NCI-H2196 (cell line): ENCODE results near the gene BACH1.

Experiments
- DNase-seq: peaks from one replicate; lab custom pipeline; 2025; ENCODE audit not compliant: unreplicated experiment; lab: John Stamatoyannopoulos, UW

The BACH1 gene

GRCh38 chr21:29376556-29376955, 77.8 kb downstream of the BACH1 start:
- no peak for DNase-seq

- DNase-seq: no peak
These were observed 78.5 kb downstream of the BACH1 start for GRCh38 chr21:29377266-29377665.

GRCh38 chr21:29378832-29379231, 80.1 kb downstream of the BACH1 start:
- no peak for DNase-seq

GRCh38 chr21:29379517-29380054, 80.9 kb downstream of the BACH1 start:
- no peak for DNase-seq

GRCh38 chr21:29382030-29382654, 83.4 kb downstream of the BACH1 start:
- no peak for DNase-seq

GRCh38 chr21:29384683-29385359, 86.1 kb downstream of the BACH1 start:
- peak; percentile 53 for DNase-seq

GRCh38 chr21:29385934-29386520, 87.3 kb downstream of the BACH1 start:
- no peak for DNase-seq

- no peak for DNase-seq
These were observed 88.1 kb downstream of the BACH1 start for GRCh38 chr21:29386803-29387202.

- no peak for DNase-seq
These were observed 88.9 kb downstream of the BACH1 start for GRCh38 chr21:29387598-29387997.

- no peak for DNase-seq
These were observed 90.4 kb downstream of the BACH1 start for GRCh38 chr21:29389136-29389535.

- no peak for DNase-seq
These were observed 92.1 kb downstream of the BACH1 start for GRCh38 chr21:29390778-29391177.

GRCh38 chr21:29394051-29394450, 95.3 kb downstream of the BACH1 start:
- no peak for DNase-seq
